NCI-H345 treated with DMSO at 0.1 percent for 48 hours (cell line): ENCODE measurements around the gene TBC1D24.
"Not testable (repeated sequence)": the region's sequence is repeated elsewhere in the genome, so short reads cannot be mapped to it uniquely, and the experiment has no call there.

Source experiments
- DNase-seq: peaks from one replicate; lab custom pipeline; 2025; ENCODE audit not compliant: unreplicated experiment; lab: John Stamatoyannopoulos, UW

TBC1D24 gene

DNA sequence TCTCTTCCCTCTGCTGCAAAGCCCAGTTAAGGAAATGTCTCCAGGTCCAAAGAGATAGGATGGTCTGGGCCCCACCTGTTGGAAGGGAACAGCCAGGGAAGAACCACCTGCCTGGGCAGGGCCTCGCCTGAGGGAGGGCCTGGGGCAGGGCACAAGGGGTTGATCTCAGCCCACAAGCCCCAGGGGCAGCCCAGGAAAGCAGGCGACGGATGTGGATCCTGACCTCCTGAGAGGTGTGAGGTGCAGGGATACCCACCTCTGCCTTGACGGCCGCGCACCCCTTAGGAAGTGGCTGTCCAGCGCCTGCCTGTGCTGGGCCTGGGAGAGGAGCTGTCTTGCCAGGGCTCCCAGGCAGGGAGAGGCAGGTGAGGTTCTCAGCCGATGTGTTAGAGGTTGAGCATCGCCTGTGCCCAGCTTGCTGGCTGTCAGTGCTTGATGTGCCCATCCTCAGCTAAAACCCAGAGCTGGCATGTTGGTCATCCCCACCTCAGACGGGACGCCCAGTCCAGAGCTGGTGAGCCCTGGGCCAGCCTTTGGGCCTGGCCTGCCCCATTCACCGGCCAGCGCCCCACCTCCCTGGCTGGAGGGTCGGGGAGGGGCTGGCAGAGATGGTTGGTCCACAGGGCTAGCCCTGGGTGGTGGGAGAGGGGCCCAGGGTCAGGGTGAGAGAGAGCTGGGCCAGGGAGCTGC lies 55.8 kb downstream of the TBC1D24 start:
- DNase-seq, result no peak

- DNase-seq, result no peak
These were observed 56.4 kb downstream of the TBC1D24 start, which contains the start of gene CEMP1 for GRCh38 chr16:2531371-2531695. Gene CEMP1 (minus strand): TSS chr16:2531408. CDS start chr16:2531073, 335 bp downstream.

GRCh38 chr16:2531696-2532493 lies 57.0 kb downstream of the TBC1D24 start:
- DNase-seq, result peak; percentile 91

- peak; percentile 74 for DNase-seq
These were observed 57.7 kb downstream of the TBC1D24 start for GRCh38 chr16:2532494-2533141.

DNA sequence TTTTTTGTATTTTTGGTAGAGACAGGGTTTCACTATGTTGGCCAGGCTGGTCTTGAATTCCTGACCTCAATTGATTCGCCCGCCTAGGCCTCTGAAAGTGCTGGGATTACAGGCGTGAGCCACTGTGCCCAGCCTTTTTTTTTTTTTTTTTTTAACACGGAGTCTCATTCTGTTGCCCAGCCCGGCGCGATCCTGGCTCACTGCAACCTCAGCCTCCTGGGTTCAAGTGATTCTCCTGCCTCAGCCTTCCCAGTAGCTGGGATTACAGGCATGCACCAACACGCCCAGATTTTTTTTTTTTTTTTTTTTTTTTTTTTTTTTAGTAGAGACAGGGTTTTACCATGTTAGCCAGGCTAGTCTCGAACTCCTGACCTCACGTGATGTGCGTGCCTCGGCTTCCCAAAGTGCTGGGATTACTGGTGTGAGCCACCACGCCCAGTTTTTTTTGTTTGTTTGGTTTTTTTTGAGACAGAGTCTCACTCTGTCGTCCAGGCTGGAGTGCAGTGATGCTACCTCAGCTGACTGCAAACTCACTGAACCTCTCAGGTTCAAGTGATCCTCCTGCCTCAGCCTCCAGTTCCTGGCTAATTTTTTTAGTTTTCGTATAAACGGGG lies 58.3 kb downstream of the TBC1D24 start:
- not testable (repeated sequence) for DNase-seq

GRCh38 chr16:2533912-2534311 lies 59.0 kb downstream of the TBC1D24 start:
- no peak for DNase-seq

- not testable (repeated sequence) for DNase-seq
These were observed 59.4 kb downstream of the TBC1D24 start for GRCh38 chr16:2534335-2534734.

GRCh38 chr16:2535625-2536013 lies 60.7 kb downstream of the TBC1D24 start:
- DNase-seq, result no peak

GRCh38 chr16:2537451-2538379 lies 62.8 kb downstream of the TBC1D24 start, which contains the start of gene PDPK1:
Gene PDPK1 (plus strand): TSS chr16:2538021. CDS start chr16:2538113, 92 bp downstream.
- peak; percentile 85 for DNase-seq

GRCh38 chr16:2539192-2539844 lies 64.4 kb downstream of the TBC1D24 start:
- not testable (repeated sequence) for DNase-seq

GRCh38 chr16:2539845-2540458 lies 65.0 kb downstream of the TBC1D24 start:
- DNase-seq, result not testable (repeated sequence)

GRCh38 chr16:2540912-2541311 lies 66.0 kb downstream of the TBC1D24 start:
- DNase-seq, result not testable (repeated sequence)

GRCh38 chr16:2541409-2541808 lies 66.5 kb downstream of the TBC1D24 start:
- not testable (repeated sequence) for DNase-seq

DNA sequence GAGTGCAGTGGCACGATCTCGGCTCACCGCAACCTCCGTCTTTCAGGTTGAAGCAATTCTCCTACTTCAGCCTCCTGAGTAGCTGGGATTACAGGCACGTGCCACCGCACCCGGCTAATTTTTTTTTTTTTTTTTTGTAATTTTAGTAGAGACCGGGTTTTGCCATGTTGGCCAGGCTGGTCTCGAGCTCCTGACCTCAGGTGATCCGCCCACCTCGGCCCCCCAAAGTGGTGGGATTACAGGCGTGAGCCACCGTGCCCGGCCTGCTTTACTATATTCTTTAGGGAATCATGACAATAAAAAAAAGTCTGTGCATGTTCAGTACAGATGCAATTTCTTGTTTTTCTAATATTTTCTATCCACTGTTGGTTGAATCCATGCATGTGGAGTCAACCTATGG lies 68.8 kb downstream of the TBC1D24 start:
- DNase-seq, result not testable (repeated sequence)

DNA sequence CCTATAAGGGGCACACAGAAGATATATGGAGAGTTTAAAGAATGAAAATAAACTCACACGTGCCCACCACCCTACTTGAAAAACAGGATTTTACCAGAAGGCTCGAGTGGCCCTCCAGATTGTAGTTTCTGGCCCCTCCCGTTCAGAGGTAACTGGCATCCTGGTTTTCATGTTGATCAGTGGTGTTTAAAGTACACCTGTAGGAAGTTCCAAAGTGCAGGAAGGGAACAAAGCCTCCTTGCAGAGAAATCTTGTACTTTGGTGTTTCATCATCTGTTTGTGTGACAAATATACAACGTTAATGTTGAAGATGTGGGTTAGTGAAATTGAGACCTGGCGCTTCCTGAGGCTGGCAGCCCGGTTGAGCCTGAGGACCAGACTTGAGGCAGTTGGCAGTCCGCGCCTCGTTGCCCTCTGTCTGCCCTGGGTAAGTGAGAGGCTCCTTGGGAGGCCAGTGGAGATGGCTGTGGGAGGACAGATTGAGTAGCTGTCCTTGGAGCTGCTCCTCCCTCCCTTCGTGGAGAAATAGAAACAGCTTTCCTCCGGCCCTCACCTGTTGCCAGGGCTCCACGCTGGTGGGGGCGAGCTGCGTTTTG lies 75.5 kb downstream of the TBC1D24 start:
- DNase-seq, result not testable (repeated sequence)

GRCh38 chr16:2551420-2551889 lies 76.5 kb downstream of the TBC1D24 start:
- not testable (repeated sequence) for DNase-seq

DNA sequence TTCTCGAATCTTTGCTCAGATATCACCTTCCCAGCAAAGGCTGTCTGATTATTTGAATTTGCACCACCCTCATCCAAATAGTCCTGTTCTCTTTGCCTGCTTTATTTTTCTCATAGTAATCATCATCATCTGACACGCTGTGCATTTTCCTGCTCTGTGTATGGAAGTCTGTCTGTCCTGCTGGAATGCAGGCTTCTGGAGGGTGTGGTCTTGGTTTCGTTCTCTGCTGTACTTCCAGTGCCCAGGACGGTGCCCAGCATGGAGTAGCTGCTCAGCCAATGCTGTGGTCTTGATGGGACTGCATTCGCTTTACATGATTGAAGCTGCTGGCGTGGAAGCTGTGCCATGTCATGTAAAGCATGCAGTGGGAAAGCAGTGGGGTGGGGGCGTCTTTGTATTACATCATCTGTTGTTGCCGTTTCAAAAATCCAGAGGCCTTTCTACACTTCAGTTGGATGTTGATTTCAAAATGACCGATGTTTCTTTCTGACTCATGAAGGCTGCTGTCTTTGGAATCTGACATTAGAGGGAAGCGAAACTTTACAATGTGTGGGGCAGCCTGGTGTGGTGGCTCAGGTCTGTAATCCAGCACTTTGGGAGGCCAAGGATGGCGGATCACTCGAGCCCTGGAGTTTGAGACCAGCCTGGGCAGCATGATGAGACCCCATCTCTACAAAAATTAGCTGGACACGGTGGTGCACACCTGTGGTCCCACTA lies 79.9 kb downstream of the TBC1D24 start:
- not testable (repeated sequence) for DNase-seq
